ENCODE measurements around the gene PARN. TPM values are rescaled to one million over a fixed set of nuclear protein-coding genes. Genes with fewer than 3 reads are reported as not detected.

The PARN gene
- polyA plus RNA-seq, 1 donor from 2014 or later: 22.3 TPM

DNA sequence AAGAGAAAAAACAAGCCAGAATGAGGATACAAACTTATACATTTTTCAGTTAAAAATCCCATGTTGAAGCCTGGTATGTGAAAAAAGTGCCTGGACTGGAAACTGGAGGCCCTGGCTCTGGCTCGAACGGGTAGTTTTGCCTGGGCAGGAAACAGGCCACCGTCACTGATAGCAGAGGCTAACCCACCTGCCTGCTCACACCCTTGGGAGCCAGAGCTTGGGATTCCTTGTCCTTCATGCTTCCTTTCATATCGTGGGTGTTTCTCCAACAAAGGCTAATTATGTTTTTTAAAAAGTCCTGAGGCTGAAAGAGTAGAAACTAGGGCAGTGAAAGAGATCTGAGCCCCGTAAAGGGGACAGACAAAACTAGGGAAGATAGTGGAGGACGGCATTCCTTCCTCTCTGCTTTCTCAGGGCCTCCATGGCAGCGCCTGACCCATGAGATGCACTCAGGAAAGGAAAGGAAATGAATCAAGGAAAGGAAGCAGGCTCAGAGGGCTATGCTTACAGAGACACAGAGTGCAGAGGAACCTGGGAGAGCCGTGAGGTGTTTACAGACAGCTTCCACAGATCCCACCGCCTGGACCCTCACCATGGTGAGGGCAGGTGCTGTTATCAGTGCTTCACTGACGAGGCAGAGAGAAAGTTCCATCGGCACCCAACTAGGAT, 138.1 kb downstream of the PARN start:
- H3K9me2 ChIP-seq (ENCODE audit: insufficient read depth, low read length): no peaks in the 10 kb centered on the region
- no peak overlapping the region for H2AFZ ChIP-seq (ENCODE audit: low read depth, low read length)
- no peak overlapping the region for H3K4me2 ChIP-seq (ENCODE audit: low read length)
- H4K20me1 ChIP-seq (ENCODE audit: insufficient read depth): no peaks in the 10 kb centered on the region
- H3K9me3 ChIP-seq (ENCODE audit: low read length): no peaks in the 10 kb centered on the region
- H3K36me3 ChIP-seq (ENCODE audit: insufficient read depth, low read length): no peaks in the 10 kb centered on the region
- H3K27me3 ChIP-seq (ENCODE audit: insufficient read depth, low read depth, low read length): no peaks in the 10 kb centered on the region
- no peaks in the 10 kb centered on the region for H3K79me2 ChIP-seq (replicated peaks; ENCODE audit: insufficient read depth, low read length)
- H3F3A ChIP-seq (ENCODE audit: insufficient read depth, low read length, poor library complexity, severe bottlenecking): no peaks in the 10 kb centered on the region
- no peak overlapping the region for H3K27ac ChIP-seq (ENCODE audit: low read length)
- H3K4me3 ChIP-seq (ENCODE audit: low read length): no peak overlapping the region
- TF ChIP-seq TAF1 (IDR thresholded peaks at IDR 0.05; ENCODE audit: low read depth): no peak
- no peak for TF ChIP-seq SMC3 (conservative IDR thresholded peaks at IDR 0.05; ENCODE audit: poor library complexity)
- no peak for TF ChIP-seq POLR2AphosphoS5 (IDR thresholded peaks at IDR 0.05)
- TF ChIP-seq REST (IDR thresholded peaks at IDR 0.05; ENCODE audit: borderline replicate concordance): no peak
- no peak for TF ChIP-seq EZH2 (IDR thresholded peaks at IDR 0.05; ENCODE audit: borderline replicate concordance, insufficient read depth, low read length, poor library complexity, severe bottlenecking)
- no peak for TF ChIP-seq EP300 (conservative IDR thresholded peaks at IDR 0.05; ENCODE audit: poor library complexity, severe bottlenecking)
- no peak for TF ChIP-seq RAD21 (conservative IDR thresholded peaks at IDR 0.05)
- no peak for TF ChIP-seq MXI1 (conservative IDR thresholded peaks at IDR 0.05; ENCODE audit: poor library complexity, severe bottlenecking)
- no peak for TF ChIP-seq CTCF (IDR thresholded peaks at IDR 0.05; ENCODE audit: poor library complexity, severe bottlenecking)
- H3K9ac ChIP-seq (ENCODE audit: low read length): no peak overlapping the region

GRCh38 chr16:14490235-14490634, 139.8 kb downstream of the PARN start:
- H3K9me3 ChIP-seq (ENCODE audit: low read length): no peaks in the 10 kb centered on the region
- no peak overlapping the region for H3K9ac ChIP-seq (ENCODE audit: low read length)
- H3K27me3 ChIP-seq (ENCODE audit: insufficient read depth, low read depth, low read length): no peaks in the 10 kb centered on the region
- no peak overlapping the region for H3K4me2 ChIP-seq (ENCODE audit: low read length)
- H3K27ac ChIP-seq (ENCODE audit: low read length): no peak overlapping the region
- H3K79me2 ChIP-seq (replicated peaks; ENCODE audit: insufficient read depth, low read length): no peaks in the 10 kb centered on the region
- no peak for TF ChIP-seq EP300 (conservative IDR thresholded peaks at IDR 0.05; ENCODE audit: poor library complexity, severe bottlenecking)
- TF ChIP-seq CTCF (IDR thresholded peaks at IDR 0.05; ENCODE audit: poor library complexity, severe bottlenecking): no peak
- TF ChIP-seq TAF1 (IDR thresholded peaks at IDR 0.05; ENCODE audit: low read depth): no peak
- no peak for TF ChIP-seq REST (IDR thresholded peaks at IDR 0.05; ENCODE audit: borderline replicate concordance)
- no peak for TF ChIP-seq SMC3 (conservative IDR thresholded peaks at IDR 0.05; ENCODE audit: poor library complexity)
- TF ChIP-seq EZH2 (IDR thresholded peaks at IDR 0.05; ENCODE audit: borderline replicate concordance, insufficient read depth, low read length, poor library complexity, severe bottlenecking): no peak
- no peak for TF ChIP-seq MXI1 (conservative IDR thresholded peaks at IDR 0.05; ENCODE audit: poor library complexity, severe bottlenecking)
- H3F3A ChIP-seq (ENCODE audit: insufficient read depth, low read length, poor library complexity, severe bottlenecking): no peaks in the 10 kb centered on the region
- no peak overlapping the region for H2AFZ ChIP-seq (ENCODE audit: low read depth, low read length)
- no peak overlapping the region for H3K4me3 ChIP-seq (ENCODE audit: low read length)
- H3K9me2 ChIP-seq (ENCODE audit: insufficient read depth, low read length): no peaks in the 10 kb centered on the region
- H3K36me3 ChIP-seq (ENCODE audit: insufficient read depth, low read length): no peaks in the 10 kb centered on the region
- no peaks in the 10 kb centered on the region for H4K20me1 ChIP-seq (ENCODE audit: insufficient read depth)

Measured in neural cell (in vitro differentiated cells).